HL-60 (cell line): Measurements from ENCODE around the gene NRCAM.

Experiments used
- DNase-seq, 2 experiments: peaks; one replicate each; pipeline ENCODE4 v3.0.0-alpha.2; 2010 to 2020; ENCODE audit warnings: low read depth in 1 of 2, low spot score in 1 of 2
- H3K27ac ChIP-seq: fragments of 250-450 bp; sonication (Bioruptor Pico); replicated peaks from 2 replicates; pipeline ENCODE4 v1.5.1; 2020; ENCODE audit warnings: mild to moderate bottlenecking, moderate library complexity
- H3K27me3 ChIP-seq: fragments of 250-450 bp; sonication (Bioruptor Pico); 2 replicates; pipeline ENCODE4 v1.5.1; 2021; ENCODE audit warnings: mild to moderate bottlenecking, moderate library complexity; ENCODE audit not compliant: insufficient read depth, poor library complexity, severe bottlenecking
- H3K4me3 ChIP-seq: replicated peaks from 2 replicates; pipeline ENCODE4 v1.5.1; 2011; ENCODE audit warnings: mild to moderate bottlenecking, control low read depth, low read length; ENCODE audit not compliant: insufficient read depth
- CTCF ChIP-seq: IDR thresholded peaks from one replicate; pipeline ENCODE4 v1.5.1; 2011; ENCODE audit warnings: low read length, control low read depth, inconsistent platforms; ENCODE audit not compliant: insufficient read depth
- GABPA ChIP-seq: IDR thresholded peaks from 2 replicates; pipeline ENCODE4 v1.6.1; 2012; ENCODE audit warnings: low read depth
- POLR2AphosphoS5 ChIP-seq: IDR thresholded peaks from 2 replicates; pipeline ENCODE4 v1.6.1; 2012; ENCODE audit warnings: low read depth
- REST ChIP-seq: IDR thresholded peaks from 2 replicates; pipeline ENCODE4 v1.6.1; 2012; ENCODE audit warnings: low read depth; ENCODE audit not compliant: insufficient replicate concordance
- SPI1 ChIP-seq: IDR thresholded peaks from 2 replicates; pipeline ENCODE4 v1.6.1; 2012; ENCODE audit warnings: low read depth, mild to moderate bottlenecking, borderline replicate concordance

The NRCAM gene

GRCh38 chr7:108291152-108291508 lies 165.1 kb downstream of the NRCAM start:
- TF ChIP-seq CTCF (no peak), POLR2AphosphoS5 (no peak), SPI1 (no peak), REST (no peak), GABPA (no peak)

GRCh38 chr7:108290459-108291151 lies 165.6 kb downstream of the NRCAM start:
- Histone ChIP-seq H3K27me3 (no peaks in the 10 kb centered on the region), H3K4me3 (no peak overlapping the region), H3K27ac (no peak overlapping the region)
- DNase-seq, result no peak
- TF ChIP-seq POLR2AphosphoS5, result no peak
- no peak for TF ChIP-seq SPI1
- TF ChIP-seq REST, result no peak
- TF ChIP-seq GABPA, result no peak
- no peak for TF ChIP-seq CTCF

More at GRCh38 chr7:108291152-108291508, 165.1 kb downstream of the NRCAM start:
- Histone ChIP-seq H3K4me3 (no peak overlapping the region), H3K27me3 (no peaks in the 10 kb centered on the region), H3K27ac (no peak overlapping the region)
- no peak for DNase-seq

- TF ChIP-seq CTCF (no peak), SPI1 (no peak), REST (no peak), GABPA (no peak), POLR2AphosphoS5 (no peak)
- no peaks in the 10 kb centered on the region for H3K27me3 ChIP-seq
- H3K27ac ChIP-seq, result no peak overlapping the region
- H3K4me3 ChIP-seq, result no peak overlapping the region
- DNase-seq, result no peak
Measured at GRCh38 chr7:108289852-108290251, 166.4 kb downstream of the NRCAM start.
